Nephron (organoid): ENCODE data around the gene KDM8.

Source experiments
- H3K27ac Mint-ChIP-seq, 3 experiments: 2 replicates each; pipeline ENCODE4 v1.8.0; 2020; ENCODE audit warnings: mixed read lengths in 3 of 3, mild to moderate bottlenecking in 2 of 3, moderate library complexity in 1 of 3
- H3K27me3 Mint-ChIP-seq: 2 replicates; pipeline ENCODE4 v1.8.0; 2021; ENCODE audit warnings: low read depth, mild to moderate bottlenecking, moderate library complexity, mixed read lengths
- H3K36me3 Mint-ChIP-seq: 2 replicates; pipeline ENCODE4 v1.8.0; 2020; ENCODE audit warnings: low read depth, mixed read lengths
- H3K4me1 Mint-ChIP-seq: 2 replicates; pipeline ENCODE4 v1.8.0; 2020; ENCODE audit warnings: mixed read lengths
- H3K4me3 Mint-ChIP-seq, 3 experiments: 2 replicates each; pipeline ENCODE4 v1.8.0; 2020; ENCODE audit warnings: mild to moderate bottlenecking in 3 of 3, mixed read lengths in 3 of 3, moderate library complexity in 2 of 3
- H3K9me3 Mint-ChIP-seq: 2 replicates; pipeline ENCODE4 v1.8.0; 2020; ENCODE audit warnings: mixed read lengths
- TF ChIP-seq, protein P1 (sequence below), 3 experiments: fragments of 200-600 bp; sonication (generic); IDR thresholded peaks; one replicate each; pipeline ENCODE4 v1.5.0; 2021; ENCODE audit warnings: antibody characterized with exemption in 3 of 3; ENCODE audit not compliant: unreplicated experiment in 3 of 3

The KDM8 gene

DNA sequence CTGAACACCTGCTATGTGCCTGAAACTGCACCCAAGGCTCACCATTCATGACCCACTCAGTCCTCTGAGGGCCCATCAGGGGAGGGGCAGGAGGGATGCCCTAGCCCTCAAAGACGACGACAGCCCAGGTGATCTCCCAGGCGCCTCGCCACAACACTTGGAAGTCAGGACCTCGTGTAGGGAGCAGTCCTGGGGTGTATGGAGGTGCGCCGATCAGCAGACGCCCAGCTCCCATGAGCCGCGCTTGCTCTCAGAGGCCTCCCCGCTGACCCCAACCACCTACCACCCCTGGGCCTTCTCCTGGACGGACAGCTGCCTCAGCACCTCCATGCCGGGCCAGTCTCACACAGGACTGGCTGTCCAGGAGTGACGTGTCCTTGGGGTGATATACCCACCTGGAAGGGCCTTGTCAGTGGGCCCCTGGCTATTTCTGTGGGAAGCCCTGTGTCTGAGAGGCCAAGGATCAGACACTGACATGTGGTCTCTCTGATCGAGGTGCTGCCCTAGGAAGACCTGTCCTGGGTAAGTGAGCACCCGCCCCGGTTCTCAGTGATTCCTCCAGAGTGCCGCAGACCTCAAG is 26.7 kb downstream of the KDM8 start:
- peaks cover 4% of the 10 kb centered on the region for H3K27me3 Mint-ChIP-seq
- H3K36me3 Mint-ChIP-seq = no peaks in the 10 kb centered on the region
- H3K27ac Mint-ChIP-seq = peak overlapping the region in 1 of 3 experiments; percentile 51
- TF ChIP-seq, protein P1, sequence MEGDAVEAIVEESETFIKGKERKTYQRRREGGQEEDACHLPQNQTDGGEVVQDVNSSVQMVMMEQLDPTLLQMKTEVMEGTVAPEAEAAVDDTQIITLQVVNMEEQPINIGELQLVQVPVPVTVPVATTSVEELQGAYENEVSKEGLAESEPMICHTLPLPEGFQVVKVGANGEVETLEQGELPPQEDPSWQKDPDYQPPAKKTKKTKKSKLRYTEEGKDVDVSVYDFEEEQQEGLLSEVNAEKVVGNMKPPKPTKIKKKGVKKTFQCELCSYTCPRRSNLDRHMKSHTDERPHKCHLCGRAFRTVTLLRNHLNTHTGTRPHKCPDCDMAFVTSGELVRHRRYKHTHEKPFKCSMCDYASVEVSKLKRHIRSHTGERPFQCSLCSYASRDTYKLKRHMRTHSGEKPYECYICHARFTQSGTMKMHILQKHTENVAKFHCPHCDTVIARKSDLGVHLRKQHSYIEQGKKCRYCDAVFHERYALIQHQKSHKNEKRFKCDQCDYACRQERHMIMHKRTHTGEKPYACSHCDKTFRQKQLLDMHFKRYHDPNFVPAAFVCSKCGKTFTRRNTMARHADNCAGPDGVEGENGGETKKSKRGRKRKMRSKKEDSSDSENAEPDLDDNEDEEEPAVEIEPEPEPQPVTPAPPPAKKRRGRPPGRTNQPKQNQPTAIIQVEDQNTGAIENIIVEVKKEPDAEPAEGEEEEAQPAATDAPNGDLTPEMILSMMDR (IDR thresholded peaks at IDR 0.05; ENCODE audit: unreplicated experiment in 3 of 3) = no peak
- no peak overlapping the region for H3K4me3 Mint-ChIP-seq
- peaks cover 48% of the 10 kb centered on the region for H3K4me1 Mint-ChIP-seq
- H3K9me3 Mint-ChIP-seq = no peaks in the 10 kb centered on the region

DNA sequence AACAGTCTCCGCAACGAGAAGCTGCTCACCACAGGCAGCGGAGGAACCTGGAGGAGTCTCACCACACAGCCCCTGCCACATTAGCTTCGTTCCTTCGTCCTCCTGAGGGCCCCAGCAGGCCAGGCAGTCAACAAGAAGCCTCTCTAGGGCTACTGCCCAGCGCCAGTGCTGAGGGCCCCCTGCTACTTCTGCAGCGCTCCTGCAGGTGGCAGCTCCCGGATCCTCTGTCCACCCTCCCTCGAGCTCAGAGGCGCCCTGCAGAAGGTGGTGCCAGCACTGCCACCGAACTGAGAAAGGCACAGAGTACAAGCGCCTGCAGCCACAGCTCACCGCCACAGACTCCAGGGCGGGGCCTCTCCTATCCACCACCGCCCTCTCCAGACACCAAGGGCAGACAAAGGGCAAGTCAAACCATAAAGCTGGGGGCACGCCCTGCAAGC is 27.3 kb downstream of the KDM8 start:
- peaks cover 50% of the 10 kb centered on the region for H3K4me1 Mint-ChIP-seq
- H3K27me3 Mint-ChIP-seq = peaks cover 4% of the 10 kb centered on the region
- no peaks in the 10 kb centered on the region for H3K9me3 Mint-ChIP-seq

DNA sequence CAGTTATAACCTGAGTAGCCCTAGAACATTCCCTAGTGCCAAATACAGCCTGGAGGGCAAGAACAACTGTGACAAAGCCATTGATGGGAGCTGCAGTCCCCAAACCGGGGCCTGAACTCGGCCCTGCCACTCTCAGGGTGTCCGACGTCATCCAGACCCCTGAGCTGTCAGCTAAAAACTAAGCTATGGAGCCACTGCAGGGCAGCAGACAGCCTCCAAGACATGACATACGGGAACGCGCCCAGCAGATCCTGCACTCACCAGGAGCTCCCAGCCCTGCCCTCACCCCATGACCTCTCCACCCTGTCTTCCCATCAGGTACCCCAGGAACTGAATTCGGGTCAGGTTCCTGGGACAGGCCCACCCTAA is 28.4 kb downstream of the KDM8 start:
- peak overlapping the region in 1 of 3 experiments; percentile 47 for H3K4me3 Mint-ChIP-seq
- TF ChIP-seq, protein P1 (IDR thresholded peaks at IDR 0.05; ENCODE audit: unreplicated experiment in 3 of 3) = no peak
- peaks cover 4% of the 10 kb centered on the region for H3K27me3 Mint-ChIP-seq
- H3K9me3 Mint-ChIP-seq = no peaks in the 10 kb centered on the region
- peaks cover 46% of the 10 kb centered on the region for H3K4me1 Mint-ChIP-seq
- H3K36me3 Mint-ChIP-seq = no peaks in the 10 kb centered on the region
- H3K27ac Mint-ChIP-seq = peak overlapping the region; percentile 61 to 77 (median 67)

More for the DNA sequence above, 27.3 kb downstream of the KDM8 start:
- Mint-ChIP-seq H3K27ac (peak overlapping the region in 1 of 3 experiments; percentile 59), H3K36me3 (no peaks in the 10 kb centered on the region), H3K4me3 (no peak overlapping the region)
- TF ChIP-seq, protein P1 (IDR thresholded peaks at IDR 0.05; ENCODE audit: unreplicated experiment in 3 of 3) = no peak

DNA sequence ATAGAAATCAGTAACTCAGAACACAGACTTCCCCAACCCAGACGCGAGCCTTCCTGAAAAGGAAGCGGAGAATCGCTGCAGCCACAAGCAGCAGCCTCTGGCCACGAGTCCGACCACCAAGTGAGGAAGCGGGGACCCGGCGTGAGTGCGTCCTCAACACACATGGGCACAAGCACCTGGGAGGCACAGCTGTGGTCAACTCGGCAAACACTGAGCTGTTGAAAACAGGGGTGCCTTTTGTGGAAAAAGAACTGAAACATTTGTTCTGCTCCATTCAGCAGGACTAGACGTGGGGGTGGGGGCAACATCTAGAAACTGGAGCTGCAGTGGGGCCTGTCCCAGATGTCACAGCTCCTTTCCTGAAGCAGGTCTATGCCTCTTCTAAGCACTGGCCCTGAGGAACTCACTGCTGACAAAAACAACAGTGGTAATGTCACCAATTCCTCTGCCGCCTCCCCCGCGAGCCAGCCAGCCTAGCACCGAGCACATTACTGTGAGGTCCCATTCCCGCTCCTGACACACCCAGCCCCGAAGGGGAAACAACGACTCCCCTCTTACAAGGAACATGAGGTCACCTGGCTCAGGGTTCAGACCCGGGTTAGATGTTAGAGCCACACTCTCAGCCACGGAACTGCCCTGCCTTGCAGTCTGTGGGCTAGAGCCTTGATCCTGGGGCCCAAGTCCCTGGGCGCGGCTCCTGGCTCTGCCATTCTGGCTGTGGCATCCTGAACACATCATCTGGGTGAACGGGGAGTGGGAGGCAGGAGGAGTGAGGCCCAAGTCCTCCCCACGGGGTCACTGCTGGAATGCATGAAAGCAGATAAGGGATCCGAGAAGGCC is 29.0 kb downstream of the KDM8 start:
- Mint-ChIP-seq H3K27me3 (peaks cover 4% of the 10 kb centered on the region), H3K27ac (peak overlapping the region; percentile 61 to 77 (median 67)), H3K4me1 (peaks cover 52% of the 10 kb centered on the region), H3K9me3 (no peaks in the 10 kb centered on the region), H3K36me3 (no peaks in the 10 kb centered on the region), H3K4me3 (peak overlapping the region in 1 of 3 experiments; percentile 47)
- TF ChIP-seq, protein P1 (IDR thresholded peaks at IDR 0.05; ENCODE audit: unreplicated experiment in 3 of 3) = no peak

DNA sequence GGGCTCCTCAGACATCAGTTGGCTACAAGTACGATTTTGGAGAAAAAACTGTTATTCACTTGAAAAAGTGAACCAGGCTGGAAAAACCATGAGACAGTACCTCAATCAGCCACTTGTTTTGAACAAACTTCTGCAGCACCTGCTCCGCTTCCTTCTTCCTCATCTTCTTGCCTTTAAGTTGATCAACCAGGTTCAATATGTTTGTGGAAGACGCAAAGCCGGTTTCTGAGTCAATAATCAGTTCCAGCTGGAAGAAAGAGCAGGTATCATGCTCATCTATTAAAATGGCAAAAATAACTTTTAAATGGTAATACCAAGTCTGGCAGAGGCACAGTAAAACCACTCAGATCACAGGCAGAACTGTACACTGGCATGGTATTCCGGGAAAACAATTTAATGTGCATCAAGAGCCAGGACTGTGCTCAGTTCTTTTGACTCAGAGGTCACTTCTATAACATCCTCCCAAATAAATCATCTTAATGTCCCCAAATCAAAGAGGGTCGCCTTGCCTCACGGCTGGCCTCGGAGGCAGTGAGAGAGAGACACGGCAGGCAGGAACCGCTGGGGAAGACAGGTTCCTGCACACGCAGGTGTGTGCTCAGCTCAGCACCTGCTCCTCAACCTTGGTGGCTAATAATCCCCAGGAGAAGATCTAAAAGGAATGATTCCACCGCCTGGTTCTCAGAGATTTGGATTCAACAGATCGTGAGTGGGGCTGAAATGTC is 29.7 kb downstream of the KDM8 start:
- TF ChIP-seq, protein P1 (IDR thresholded peaks at IDR 0.05; ENCODE audit: unreplicated experiment in 3 of 3) = no peak
- Mint-ChIP-seq H3K27ac (peak overlapping the region; percentile 61 to 77 (median 67)), H3K36me3 (no peaks in the 10 kb centered on the region), H3K27me3 (peaks cover 4% of the 10 kb centered on the region), H3K9me3 (no peaks in the 10 kb centered on the region), H3K4me3 (no peak overlapping the region), H3K4me1 (peaks cover 60% of the 10 kb centered on the region)
